MM.1S (cell line): Measurements from ENCODE around the gene AP5Z1.

ENCODE experiments used
- CTCF ChIP-seq: fragments of 300-600 bp; sonication (generic); IDR thresholded peaks from 2 replicates; pipeline ENCODE4 v1.5.1; 2016; ENCODE audit warnings: antibody characterized with exemption, low read length, mixed read lengths
- EZH2 ChIP-seq: fragments of 300-600 bp; sonication (generic); optimal IDR thresholded peaks from 2 replicates; pipeline ENCODE3; 2017; ENCODE audit warnings: low read depth, mild to moderate bottlenecking, antibody characterized with exemption, low read length, mixed read lengths

- TF ChIP-seq CTCF (no peak), EZH2 (no peak)
Measured at GRCh38 chr7:4818000-4818794, 42.8 kb downstream of the AP5Z1 start.
